Neuronal stem cell (in vitro differentiated cells): ENCODE data around the gene STX3.
"Not testable (repeated sequence)": the region's sequence is repeated elsewhere in the genome, so short reads cannot be mapped to it uniquely, and the experiment has no call there.

Source experiments
- DNase-seq: peaks from one replicate; pipeline ENCODE4 v3.0.0-alpha.2; 2013; ENCODE audit warnings: low spot score
- H2AFZ ChIP-seq: one replicate; pipeline ENCODE4 v1.6.1; 2013; ENCODE audit warnings: mild to moderate bottlenecking, low read length, inconsistent platforms
- H2AK5ac ChIP-seq: 2 replicates; pipeline ENCODE4 v1.6.1; 2013; ENCODE audit warnings: low read depth, mild to moderate bottlenecking, inconsistent platforms, low read length, moderate library complexity, mixed read lengths
- H2BK120ac ChIP-seq: 2 replicates; pipeline ENCODE4 v1.6.1; 2013; ENCODE audit warnings: low read depth, mild to moderate bottlenecking, inconsistent platforms, low read length, moderate library complexity, mixed read lengths
- H2BK12ac ChIP-seq: one replicate; pipeline ENCODE4 v1.6.1; 2013; ENCODE audit warnings: low read length, inconsistent platforms
- H2BK15ac ChIP-seq: 2 replicates; pipeline ENCODE4 v1.6.1; 2013; ENCODE audit warnings: mild to moderate bottlenecking, low read length, inconsistent platforms, mixed read lengths
- H2BK5ac ChIP-seq: one replicate; pipeline ENCODE4 v1.6.1; 2013; ENCODE audit warnings: inconsistent platforms, mild to moderate bottlenecking, low read length, moderate library complexity
- H3K14ac ChIP-seq: one replicate; pipeline ENCODE4 v1.6.1; 2013; ENCODE audit warnings: low read length, inconsistent platforms
- H3K18ac ChIP-seq: 2 replicates; pipeline ENCODE4 v1.6.1; 2013; ENCODE audit warnings: low read length, inconsistent platforms
- H3K23ac ChIP-seq: 2 replicates; pipeline ENCODE4 v1.6.1; 2013; ENCODE audit warnings: low read depth, mild to moderate bottlenecking, mixed read lengths, low read length, inconsistent platforms; ENCODE audit not compliant: poor library complexity
- H3K27ac ChIP-seq: replicated peaks from 3 replicates; pipeline ENCODE4 v1.5.1; 2013; ENCODE audit warnings: low read length, inconsistent platforms
- H3K27me3 ChIP-seq, 3 experiments: 2 replicates each; pipeline ENCODE4 v1.6.1; 2013; ENCODE audit warnings: low read length in 3 of 3, mild to moderate bottlenecking in 2 of 3, inconsistent platforms in 1 of 3, low read depth in 1 of 3, mixed read lengths in 1 of 3, moderate library complexity in 1 of 3; ENCODE audit not compliant: control insufficient read depth in 3 of 3, insufficient read depth in 3 of 3
- H3K36me3 ChIP-seq, 2 donors: replicated peaks in 1 of 2; 2 replicates each; pipeline ENCODE4 v1.6.1; 2013; ENCODE audit warnings: low read length in 2 of 2; ENCODE audit not compliant: control insufficient read depth in 2 of 2, insufficient read depth in 2 of 2
- H3K4ac ChIP-seq: 2 replicates; pipeline ENCODE4 v1.6.1; 2013; ENCODE audit warnings: inconsistent platforms, mild to moderate bottlenecking, low read length, moderate library complexity
- H3K4me1 ChIP-seq, 2 donors: 1 replicate in 1 of 2; 2 replicates in 1 of 2; pipeline ENCODE4 v1.6.1; 2013; ENCODE audit warnings: low read length in 2 of 2, low read depth in 1 of 2; ENCODE audit not compliant: control insufficient read depth in 2 of 2, insufficient read depth in 1 of 2
- H3K4me2 ChIP-seq: one replicate; pipeline ENCODE4 v1.6.1; 2013; ENCODE audit warnings: mild to moderate bottlenecking, low read length, inconsistent platforms; ENCODE audit not compliant: insufficient read depth, poor library complexity, severe bottlenecking
- H3K4me3 ChIP-seq, 2 donors: 2 replicates each; pipeline ENCODE4 v1.5.1; 2013; ENCODE audit warnings: low read length in 2 of 2, mild to moderate bottlenecking in 2 of 2, inconsistent platforms in 1 of 2, moderate library complexity in 1 of 2
- H3K79me1 ChIP-seq: one replicate; pipeline ENCODE4 v1.6.1; 2013; ENCODE audit warnings: low read depth, mild to moderate bottlenecking, inconsistent platforms, low read length, moderate library complexity
- H3K9ac ChIP-seq: one replicate; pipeline ENCODE4 v1.6.1; 2013; ENCODE audit warnings: mild to moderate bottlenecking, low read depth, low read length, inconsistent platforms; ENCODE audit not compliant: poor library complexity
- H3K9me3 ChIP-seq, 2 donors: replicated peaks in 1 of 2; 2 replicates each; pipeline versions ENCODE3 to v1.6.1; 2013; ENCODE audit warnings: low read length in 2 of 2, mild to moderate bottlenecking in 2 of 2, inconsistent platforms in 1 of 2, low read depth in 1 of 2, mixed read lengths in 1 of 2, moderate library complexity in 1 of 2; ENCODE audit not compliant: control insufficient read depth in 2 of 2, insufficient read depth in 1 of 2
- H4K8ac ChIP-seq: one replicate; pipeline ENCODE4 v1.6.1; 2013; ENCODE audit warnings: low read depth, mild to moderate bottlenecking, inconsistent platforms, low read length, moderate library complexity
- H4K91ac ChIP-seq: one replicate; pipeline ENCODE4 v1.6.1; 2013; ENCODE audit warnings: low read length, low read depth, mild to moderate bottlenecking, inconsistent platforms; ENCODE audit not compliant: poor library complexity
- WGBS, 2 donors: extraction: QIAGEN DNeasy Blood & Tissue Kit; methylation state at CpG; one replicate each; pipeline ENCODE4 v1.1.7; 2013; ENCODE audit warnings: missing lambda C conversion rate in 2 of 2, mixed read lengths in 1 of 2; ENCODE audit not compliant: insufficient read length in 2 of 2, insufficient replicate concordance in 1 of 2; ENCODE audit errors: extremely low coverage in 2 of 2; 5-methylcytosine and 5-hydroxymethylcytosine counted together

Gene STX3

GRCh38 chr11:59814021-59814420, 58.8 kb downstream of the STX3 start:
- no peak overlapping the region for H2AK5ac ChIP-seq
- no peak overlapping the region for H4K91ac ChIP-seq
- H3K27me3 ChIP-seq, result peaks cover 0 to 16% (median 0%) of the 10 kb centered on the region in 3 experiments
- peaks cover 0 to 2% of the 10 kb centered on the region in 2 donors for H3K4me1 ChIP-seq
- no peak overlapping the region for H2BK12ac ChIP-seq
- H3K9ac ChIP-seq, result no peak overlapping the region
- no peak overlapping the region for H3K27ac ChIP-seq
- no CpG with 5 or more reads among the region's 1 CpG for WGBS, 2 donors
- H3K4me2 ChIP-seq, result no peak overlapping the region
- H3K4ac ChIP-seq, result no peak overlapping the region
- H3K4me3 ChIP-seq, result no peak overlapping the region
- H3K18ac ChIP-seq, result no peak overlapping the region
- H3K14ac ChIP-seq, result no peak overlapping the region
- H3K9me3 ChIP-seq, result no peaks in the 10 kb centered on the region
- no peak overlapping the region for H2BK5ac ChIP-seq
- no peak for DNase-seq
- no peak overlapping the region for H2AFZ ChIP-seq
- no peak overlapping the region for H3K23ac ChIP-seq
- H4K8ac ChIP-seq, result no peak overlapping the region
- peaks cover 2% of the 10 kb centered on the region for H3K79me1 ChIP-seq
- H2BK15ac ChIP-seq, result no peak overlapping the region
- no peaks in the 10 kb centered on the region for H3K36me3 ChIP-seq
- no peak overlapping the region for H2BK120ac ChIP-seq

GRCh38 chr11:59815754-59816153, 60.6 kb downstream of the STX3 start:
- H3K4ac ChIP-seq, result no peak overlapping the region
- H3K79me1 ChIP-seq, result no peaks in the 10 kb centered on the region
- H3K23ac ChIP-seq, result no peak overlapping the region
- no CpG with 5 or more reads among the region's 1 CpG for WGBS, 2 donors
- DNase-seq, result no peak
- no peaks in the 10 kb centered on the region for H3K9me3 ChIP-seq
- no peak overlapping the region for H2AFZ ChIP-seq
- H3K4me3 ChIP-seq, result no peak overlapping the region
- no peak overlapping the region for H3K27ac ChIP-seq
- H3K36me3 ChIP-seq, result no peaks in the 10 kb centered on the region
- H2BK120ac ChIP-seq, result no peak overlapping the region
- no peak overlapping the region for H2AK5ac ChIP-seq
- H3K4me1 ChIP-seq, result no peaks in the 10 kb centered on the region
- H2BK15ac ChIP-seq, result no peak overlapping the region
- H4K91ac ChIP-seq, result no peak overlapping the region
- no peak overlapping the region for H2BK5ac ChIP-seq
- no peak overlapping the region for H2BK12ac ChIP-seq
- no peak overlapping the region for H3K14ac ChIP-seq
- H3K27me3 ChIP-seq, result peaks cover 0 to 25% (median 0%) of the 10 kb centered on the region in 3 experiments
- H3K18ac ChIP-seq, result no peak overlapping the region
- no peak overlapping the region for H3K4me2 ChIP-seq
- H4K8ac ChIP-seq, result no peak overlapping the region
- H3K9ac ChIP-seq, result no peak overlapping the region

GRCh38 chr11:59816434-59816833, 61.3 kb downstream of the STX3 start:
- not testable (repeated sequence) for H3K4me2 ChIP-seq, H3K4ac ChIP-seq, H3K9ac ChIP-seq, H2BK12ac ChIP-seq, H3K18ac ChIP-seq, H3K79me1 ChIP-seq, H4K91ac ChIP-seq, H3K27ac ChIP-seq, H3K14ac ChIP-seq, H4K8ac ChIP-seq, H3K36me3 ChIP-seq, H2AFZ ChIP-seq, H2BK120ac ChIP-seq, H2BK15ac ChIP-seq, H2BK5ac ChIP-seq, DNase-seq, H2AK5ac ChIP-seq, H3K4me3 ChIP-seq, H3K4me1 ChIP-seq, H3K9me3 ChIP-seq, H3K23ac ChIP-seq
- WGBS, 2 donors, result no CpG with 5 or more reads among the region's 1 CpG
- H3K27me3 ChIP-seq, result peaks cover 0 to 25% (median 0%) of the 10 kb centered on the region in 3 experiments

- Histone ChIP-seq H4K91ac (no peak overlapping the region), H3K18ac (no peak overlapping the region), H3K9ac (no peak overlapping the region), H2BK5ac (no peak overlapping the region), H3K27ac (no peak overlapping the region), H3K4ac (no peak overlapping the region), H3K36me3 (no peaks in the 10 kb centered on the region), H3K27me3 (peaks cover 0 to 25% (median 0%) of the 10 kb centered on the region in 3 experiments), H3K23ac (no peak overlapping the region), H3K14ac (no peak overlapping the region), H3K4me1 (no peaks in the 10 kb centered on the region), H2AFZ (no peak overlapping the region), H2BK12ac (no peak overlapping the region), H4K8ac (no peak overlapping the region), H2AK5ac (no peak overlapping the region), H3K9me3 (no peaks in the 10 kb centered on the region), H3K4me3 (no peak overlapping the region), H3K79me1 (no peaks in the 10 kb centered on the region), H2BK15ac (no peak overlapping the region), H3K4me2 (no peak overlapping the region), H2BK120ac (no peak overlapping the region)
- DNase-seq, result no peak
- no CpG with 5 or more reads among the region's 4 CpGs for WGBS, 2 donors
Measured at GRCh38 chr11:59818572-59818971, 63.4 kb downstream of the STX3 start.
